CD4-positive, CD25-positive, alpha-beta regulatory T cell (primary cell): ENCODE measurements around the gene ARSK. TPM values are rescaled to one million over a fixed set of nuclear protein-coding genes. Genes with fewer than 3 reads are reported as not detected.
A peak's percentile ranks its signal among the peaks of the same experiment; 100 is the strongest.

Experiments
- ATAC-seq, 2 donors: fragments of 150-1000 bp; cut with Tn5 transposase; one replicate each; pipeline ENCODE4 v1.10.0; 2021; ENCODE audit warnings: low read depth in 2 of 2, moderate number of reproducible peaks in 2 of 2, moderate library complexity in 1 of 2
- DNase-seq, 3 donors: peaks; one replicate each; pipeline versions ENCODE4 v3.0.0 to v3.0.0-alpha.2; 2012 to 2022; ENCODE audit warnings: mixed read lengths in 1 of 3
- H3K27ac ChIP-seq: one replicate; pipeline ENCODE4 v1.7.0; 2013; ENCODE audit warnings: mild to moderate bottlenecking, low read length; ENCODE audit not compliant: insufficient read depth, poor library complexity, severe bottlenecking
- H3K27me3 ChIP-seq: one replicate; pipeline ENCODE4 v1.7.0; 2013; ENCODE audit warnings: low read length; ENCODE audit not compliant: control insufficient read depth, insufficient read depth
- H3K36me3 ChIP-seq: one replicate; pipeline ENCODE4 v1.7.0; 2013; ENCODE audit warnings: mild to moderate bottlenecking, low read length, moderate library complexity; ENCODE audit not compliant: control insufficient read depth, insufficient read depth
- H3K4me1 ChIP-seq: 2 replicates; pipeline ENCODE4 v1.7.0; 2013; ENCODE audit warnings: mild to moderate bottlenecking, low read length; ENCODE audit not compliant: insufficient read depth, control insufficient read depth, poor library complexity, severe bottlenecking
- H3K4me3 ChIP-seq: one replicate; pipeline ENCODE4 v1.7.0; 2013; ENCODE audit warnings: low read depth, mild to moderate bottlenecking, low read length, moderate library complexity
- H3K9me3 ChIP-seq, 2 experiments: 1 replicate in 1 of 2; 2 replicates in 1 of 2; pipeline ENCODE4 v1.7.0; 2013; ENCODE audit warnings: low read length in 2 of 2, mild to moderate bottlenecking in 1 of 2, moderate library complexity in 1 of 2; ENCODE audit not compliant: control insufficient read depth in 2 of 2
- H3K27ac Mint-ChIP-seq, 3 donors: one replicate each; pipeline ENCODE4 v1.8.0; 2020 to 2022; ENCODE audit warnings: mild to moderate bottlenecking in 3 of 3, mixed read lengths in 3 of 3, moderate library complexity in 2 of 3
- H3K27me3 Mint-ChIP-seq: one replicate; pipeline ENCODE4 v1.8.0; 2022; ENCODE audit warnings: mild to moderate bottlenecking, mixed read lengths
- H3K36me3 Mint-ChIP-seq: one replicate; pipeline ENCODE4 v1.8.0; 2020; ENCODE audit warnings: mixed read lengths
- H3K4me1 Mint-ChIP-seq, 4 donors: one replicate each; pipeline ENCODE4 v1.8.0; 2020 to 2022; ENCODE audit warnings: mixed read lengths in 4 of 4, mild to moderate bottlenecking in 1 of 4
- H3K4me3 Mint-ChIP-seq, 4 donors: one replicate each; pipeline ENCODE4 v1.8.0; 2020 to 2022; ENCODE audit warnings: mild to moderate bottlenecking in 4 of 4, mixed read lengths in 4 of 4, moderate library complexity in 3 of 4
- H3K9me3 Mint-ChIP-seq, 7 donors: one replicate each; pipeline ENCODE4 v1.8.0; 2020 to 2022; ENCODE audit warnings: mixed read lengths in 7 of 7, mild to moderate bottlenecking in 3 of 7, moderate library complexity in 2 of 7
- polyA plus RNA-seq, 4 donors: library from polyadenylated mRNA; unstranded; fragments of 300-500 nt; fragmentation: Illumina TruSeq; gene quantifications; one replicate each; pipeline ENCODE4 v1.2.3, GENCODE V29; 2021
- total RNA-seq: library from RNA; stranded (reverse); gene quantifications from one replicate; pipeline ENCODE4 v1.2.3, GENCODE V29; 2022

The ARSK gene
- total and polyA plus RNA-seq, 5 donors from 2014 or later, result 3.8 to 10.8 (median 9.5) TPM

DNA sequence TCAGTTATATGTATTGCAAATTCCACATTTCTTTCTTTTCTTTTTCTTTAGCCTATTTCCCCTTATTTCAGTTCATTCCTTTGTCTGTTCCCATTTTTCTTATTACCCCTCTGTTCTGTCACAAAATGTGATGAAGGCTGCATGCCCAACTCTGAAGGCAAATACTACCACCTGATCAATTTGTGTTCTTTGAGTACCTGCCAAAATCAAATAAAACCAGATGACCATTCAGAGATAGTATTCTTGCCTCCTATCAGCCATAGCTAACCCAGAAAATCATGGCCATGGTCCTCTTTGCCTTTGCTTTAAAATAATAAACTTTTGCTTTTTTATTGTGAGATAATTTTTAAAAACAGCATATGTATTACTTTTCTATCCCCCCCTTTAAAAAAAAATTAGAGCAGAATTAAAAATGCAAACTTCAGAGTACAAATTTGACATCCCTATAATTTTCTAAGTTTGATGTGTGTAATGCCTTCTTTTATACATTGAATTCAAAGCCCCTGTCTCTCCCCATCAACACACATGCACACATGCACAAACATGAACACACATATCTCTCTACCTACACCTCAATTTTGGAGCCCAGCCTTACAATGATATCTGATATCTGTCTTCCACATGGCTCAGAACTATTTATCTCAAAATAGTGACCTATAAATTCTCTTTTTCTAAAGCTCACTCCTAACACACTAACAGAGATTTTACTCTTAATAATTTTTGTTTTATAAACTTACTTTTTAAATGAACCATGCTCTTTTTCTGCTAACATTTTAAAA is 95.1 kb downstream of the ARSK start:
- H3K27ac Mint-ChIP-seq, result no peak overlapping the region

DNA sequence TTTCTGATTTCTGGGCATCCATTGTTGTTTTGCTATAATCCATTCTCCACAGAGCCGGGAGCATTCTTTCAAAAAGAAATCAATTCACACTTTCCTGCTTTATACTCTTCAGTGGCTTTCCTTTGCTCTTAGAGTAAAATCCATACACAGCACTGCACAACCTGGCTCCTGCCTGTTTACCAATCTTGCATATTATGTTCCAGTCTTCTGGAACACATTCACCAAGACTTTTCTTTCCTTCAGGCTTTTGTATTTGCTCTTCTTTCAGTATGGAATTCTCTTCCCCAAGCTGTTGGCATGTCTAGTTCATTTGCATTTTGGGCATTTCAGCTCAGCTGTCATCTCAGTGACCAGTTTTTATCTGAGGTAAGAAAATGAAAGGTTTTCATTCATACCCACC is 97.9 kb downstream of the ARSK start:
- Histone ChIP-seq H3K36me3 (peaks cover 3% of the 10 kb centered on the region), H3K4me3 (no peak overlapping the region), H3K27ac (no peak overlapping the region), H3K27me3 (no peaks in the 10 kb centered on the region), H3K9me3 (no peaks in the 10 kb centered on the region), H3K4me1 (no peaks in the 10 kb centered on the region)
- no peak for ATAC-seq
- DNase-seq, result no peak
- Mint-ChIP-seq H3K27me3 (no peaks in the 10 kb centered on the region), H3K9me3 (no peaks in the 10 kb centered on the region), H3K4me3 (no peak overlapping the region), H3K4me1 (peaks cover 0 to 12% (median 8%) of the 10 kb centered on the region in 4 donors), H3K27ac (no peak overlapping the region), H3K36me3 (peaks cover 25% of the 10 kb centered on the region)

More for the DNA sequence above, 95.1 kb downstream of the ARSK start:
- Histone ChIP-seq H3K27me3 (no peaks in the 10 kb centered on the region), H3K4me3 (no peak overlapping the region), H3K9me3 (no peaks in the 10 kb centered on the region), H3K36me3 (peaks cover 3% of the 10 kb centered on the region), H3K27ac (no peak overlapping the region), H3K4me1 (peaks cover 12% of the 10 kb centered on the region)
- DNase-seq, result no peak
- H3K9me3 Mint-ChIP-seq, result no peaks in the 10 kb centered on the region
- ATAC-seq, result no peak
- H3K27me3 Mint-ChIP-seq, result peaks cover 6% of the 10 kb centered on the region
- H3K4me3 Mint-ChIP-seq, result peak overlapping the region in 1 of 4 donors; percentile 44
- peaks cover 12 to 21% (median 15%) of the 10 kb centered on the region in 4 donors for H3K4me1 Mint-ChIP-seq
- H3K36me3 Mint-ChIP-seq, result peaks cover 15% of the 10 kb centered on the region

DNA sequence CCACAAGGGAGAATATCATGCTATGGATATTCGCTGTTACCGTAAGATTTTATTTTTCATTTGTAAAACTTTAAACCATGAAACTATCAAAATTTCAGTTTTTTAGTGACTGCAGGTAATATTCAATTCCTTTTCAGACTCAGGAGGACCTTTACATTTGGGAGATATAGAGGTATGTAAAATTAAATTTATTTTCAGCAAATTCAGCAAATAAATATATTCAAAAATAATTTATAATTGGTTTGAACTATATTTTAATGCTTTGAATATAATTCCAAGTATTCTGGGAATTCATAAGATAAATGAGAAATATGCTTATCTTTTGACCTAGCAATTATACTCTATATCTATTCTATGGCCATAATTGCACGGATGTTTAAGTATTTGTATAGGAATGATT is 99.3 kb downstream of the ARSK start:
- no peaks in the 10 kb centered on the region for H3K27me3 Mint-ChIP-seq
- Histone ChIP-seq H3K9me3 (no peaks in the 10 kb centered on the region), H3K4me3 (no peak overlapping the region), H3K36me3 (peaks cover 3% of the 10 kb centered on the region), H3K27ac (no peak overlapping the region), H3K27me3 (no peaks in the 10 kb centered on the region), H3K4me1 (no peaks in the 10 kb centered on the region)
- H3K4me3 Mint-ChIP-seq, result no peak overlapping the region
- H3K36me3 Mint-ChIP-seq, result peaks cover 30% of the 10 kb centered on the region
- H3K4me1 Mint-ChIP-seq, result peaks cover 0 to 8% (median 4%) of the 10 kb centered on the region in 4 donors
- ATAC-seq, result no peak
- H3K27ac Mint-ChIP-seq, result no peak overlapping the region
- no peaks in the 10 kb centered on the region for H3K9me3 Mint-ChIP-seq
- no peak for DNase-seq

Other genes starting within 250 kb of the ARSK start
- gene FAM81B, start 163.7 kb upstream of the ARSK start, total RNA-seq, result 0.94 TPM
- not detected for gene FAM81B, start 163.7 kb upstream of the ARSK start, polyA plus RNA-seq
- gene SKIC3, start 124 bp upstream of the ARSK start, total RNA-seq, result 67.1 TPM
- 10 to 100 TPM; 30.0 to 39.9 (median 32.7) TPM for gene SKIC3, start 124 bp upstream of the ARSK start, polyA plus RNA-seq
- gene GPR150, start 65.0 kb downstream of the ARSK start, total RNA-seq, result 0.37 TPM
- under 1 TPM; 0.19 to 0.77 (median 0.65) TPM for gene GPR150, start 65.0 kb downstream of the ARSK start, polyA plus RNA-seq
- gene RFESD, start 91.7 kb downstream of the ARSK start, total RNA-seq, result 2.2 TPM
- 10 to 100 TPM in 3 of 4 donors, 1 to 10 TPM in 1; 5.1 to 12.1 (median 10.1) TPM for gene RFESD, start 91.7 kb downstream of the ARSK start, polyA plus RNA-seq
- not detected for gene SPATA9, start 127.9 kb downstream of the ARSK start, total RNA-seq
- gene SPATA9, start 127.9 kb downstream of the ARSK start, polyA plus RNA-seq, result under 1 TPM in 1 of 4 donors, not detected in 3; 0.28 TPM
- 2.4 TPM for gene RHOBTB3, start 176.2 kb downstream of the ARSK start, total RNA-seq
- gene RHOBTB3, start 176.2 kb downstream of the ARSK start, polyA plus RNA-seq, result 1 to 10 TPM; 1.4 to 2.8 (median 2.7) TPM